GM10266 (cell line): Measurements from ENCODE around the gene TEX22.

ENCODE experiments used
- DNase-seq: peaks from one replicate; pipeline ENCODE4 v3.0.0; 2012; ENCODE audit errors: extremely low spot score
- TF ChIP-seq, protein P1 (sequence below): IDR thresholded peaks from 2 replicates; pipeline ENCODE4 v1.5.1; 2012; ENCODE audit warnings: mild to moderate bottlenecking, low read depth; ENCODE audit not compliant: control insufficient read depth, insufficient read depth; ENCODE audit errors: missing control alignments

TEX22 gene

GRCh38 chr14:105368032-105368417 lies 30.3 kb upstream of the TEX22 start:
- TF ChIP-seq, protein P1, sequence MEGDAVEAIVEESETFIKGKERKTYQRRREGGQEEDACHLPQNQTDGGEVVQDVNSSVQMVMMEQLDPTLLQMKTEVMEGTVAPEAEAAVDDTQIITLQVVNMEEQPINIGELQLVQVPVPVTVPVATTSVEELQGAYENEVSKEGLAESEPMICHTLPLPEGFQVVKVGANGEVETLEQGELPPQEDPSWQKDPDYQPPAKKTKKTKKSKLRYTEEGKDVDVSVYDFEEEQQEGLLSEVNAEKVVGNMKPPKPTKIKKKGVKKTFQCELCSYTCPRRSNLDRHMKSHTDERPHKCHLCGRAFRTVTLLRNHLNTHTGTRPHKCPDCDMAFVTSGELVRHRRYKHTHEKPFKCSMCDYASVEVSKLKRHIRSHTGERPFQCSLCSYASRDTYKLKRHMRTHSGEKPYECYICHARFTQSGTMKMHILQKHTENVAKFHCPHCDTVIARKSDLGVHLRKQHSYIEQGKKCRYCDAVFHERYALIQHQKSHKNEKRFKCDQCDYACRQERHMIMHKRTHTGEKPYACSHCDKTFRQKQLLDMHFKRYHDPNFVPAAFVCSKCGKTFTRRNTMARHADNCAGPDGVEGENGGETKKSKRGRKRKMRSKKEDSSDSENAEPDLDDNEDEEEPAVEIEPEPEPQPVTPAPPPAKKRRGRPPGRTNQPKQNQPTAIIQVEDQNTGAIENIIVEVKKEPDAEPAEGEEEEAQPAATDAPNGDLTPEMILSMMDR: no peak
- DNase-seq: no peak

DNA sequence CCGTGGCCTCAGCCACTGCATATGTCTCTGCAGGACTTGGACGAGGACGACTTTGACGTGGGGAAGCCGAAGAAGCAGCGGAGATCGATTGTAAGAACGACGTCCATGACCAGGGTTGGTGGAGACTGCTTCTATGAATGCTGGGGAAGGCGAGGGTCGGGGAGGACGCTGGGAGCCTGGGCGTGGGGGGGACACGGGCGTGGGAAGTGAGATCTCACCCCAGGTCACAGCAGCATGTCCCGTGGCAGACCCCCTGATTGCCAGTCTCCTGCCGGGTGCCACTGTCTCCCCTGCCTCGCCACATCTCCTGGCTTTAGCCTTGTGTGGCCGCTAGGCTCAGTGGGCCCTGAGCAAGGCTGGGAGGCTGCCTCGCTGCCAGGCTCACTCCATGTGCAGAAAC lies 29.9 kb upstream of the TEX22 start:
- TF ChIP-seq, protein P1: no peak
- DNase-seq: no peak

DNA sequence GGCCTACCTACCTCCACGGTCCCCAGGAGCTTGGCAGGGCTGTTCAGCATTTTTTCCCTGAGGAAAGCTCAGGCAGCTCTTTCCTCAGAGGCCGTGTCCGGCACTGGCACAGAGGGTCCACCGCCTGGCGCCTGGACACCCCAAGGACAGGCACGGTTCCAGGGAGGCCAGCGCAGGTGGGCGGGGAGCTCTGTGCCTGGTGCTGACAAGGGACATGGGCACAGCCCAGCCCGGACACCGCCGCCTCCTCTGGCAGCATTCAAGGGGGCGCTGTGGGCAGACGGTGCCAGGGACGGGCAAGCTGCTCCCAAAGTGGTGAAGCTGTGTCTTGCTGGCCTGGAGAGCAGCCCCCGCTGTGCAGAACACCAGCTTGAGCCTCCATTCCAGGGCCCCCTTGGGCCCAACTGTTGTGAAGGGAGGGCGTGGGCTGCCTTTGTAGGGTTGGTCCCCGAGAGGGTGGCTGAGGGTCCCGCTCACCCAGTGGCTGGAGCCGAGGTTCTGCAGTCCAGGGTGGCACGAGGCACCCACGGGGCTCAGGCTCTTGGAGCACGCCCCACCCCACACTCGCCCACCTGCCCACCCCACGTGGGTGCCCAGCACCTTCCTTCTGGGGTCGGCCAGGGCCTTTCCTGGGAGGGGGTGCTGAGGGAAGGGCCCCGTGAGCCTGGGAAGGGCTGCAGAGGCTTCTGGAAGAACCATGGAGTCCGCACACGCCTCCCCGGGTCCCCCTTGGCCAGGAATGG lies 29.3 kb upstream of the TEX22 start:
- TF ChIP-seq, protein P1: no peak
- no peak for DNase-seq

- DNase-seq: no peak
- TF ChIP-seq, protein P1: no peak
These were observed 28.7 kb upstream of the TEX22 start for GRCh38 chr14:105369653-105370040.

- TF ChIP-seq, protein P1: no peak
- DNase-seq: no peak
These were observed 23.9 kb upstream of the TEX22 start for GRCh38 chr14:105374389-105374788.

DNA sequence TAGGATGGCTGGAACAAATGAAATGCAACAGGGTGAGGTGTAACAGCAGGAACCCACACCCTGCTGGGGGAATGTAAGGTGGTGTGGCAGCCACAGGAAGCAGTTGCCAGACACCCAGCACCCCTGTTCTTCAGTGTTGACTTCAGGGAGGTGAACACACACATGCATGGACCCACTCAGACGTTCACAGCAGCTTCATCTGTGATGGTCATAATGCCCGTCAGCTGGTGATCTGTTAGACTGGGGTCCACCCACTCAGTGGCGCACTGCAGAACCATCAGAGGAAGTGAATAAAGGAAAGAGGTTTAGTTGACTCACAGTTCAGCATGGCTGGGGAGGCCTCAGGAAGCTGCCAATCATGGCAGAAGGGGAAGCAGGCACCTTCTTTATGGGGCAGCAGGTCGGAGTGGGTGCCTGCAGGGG lies 22.7 kb upstream of the TEX22 start:
- TF ChIP-seq, protein P1: no peak

DNA sequence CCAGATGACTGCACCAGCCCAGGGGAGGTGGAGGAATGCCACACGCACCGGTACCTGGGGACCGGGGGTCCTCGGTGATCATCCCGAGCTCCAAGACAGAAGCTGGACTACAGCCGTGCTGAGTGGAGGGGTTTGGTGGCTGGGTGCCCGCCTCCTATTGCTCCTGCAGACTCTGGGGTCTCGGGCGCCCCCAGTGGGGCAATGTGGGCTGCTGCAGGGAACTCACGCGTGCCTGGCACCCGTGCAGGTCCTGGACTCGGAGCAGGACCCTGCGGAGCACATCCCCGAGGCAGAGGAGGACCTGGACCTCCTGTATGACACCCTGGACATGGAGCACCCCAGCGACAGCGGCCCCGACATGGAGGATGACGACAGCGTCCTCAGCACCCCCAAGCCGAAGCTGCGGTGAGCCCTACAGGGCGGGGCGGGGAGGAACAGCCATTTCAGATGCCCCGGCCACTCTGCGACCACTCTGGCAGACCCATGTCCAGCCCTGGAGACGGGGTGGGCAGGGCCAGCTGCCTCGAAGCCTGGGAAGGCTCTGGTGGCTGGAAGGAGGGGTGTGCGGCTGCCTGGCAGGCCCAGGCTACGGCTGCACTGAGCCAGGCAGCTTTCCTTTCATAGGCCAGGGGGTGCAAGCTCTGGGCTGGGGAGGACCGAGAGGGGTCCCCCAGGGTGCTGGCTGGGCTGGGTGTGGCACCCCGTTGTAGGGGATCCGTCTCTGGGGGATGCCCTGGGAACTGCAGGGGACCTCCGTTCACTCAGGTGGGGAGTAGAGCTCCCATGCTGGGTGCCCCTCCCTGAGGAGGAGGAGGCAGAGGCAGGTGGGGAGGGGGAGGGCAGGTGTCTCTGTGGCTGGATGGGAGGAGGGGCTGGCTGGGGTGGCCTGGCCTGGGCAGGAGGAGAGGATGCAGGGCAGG lies 21.6 kb upstream of the TEX22 start:
- TF ChIP-seq, protein P1: no peak
- no peak for DNase-seq

More for the DNA sequence above, 22.7 kb upstream of the TEX22 start:
- no peak for DNase-seq
